GM23248 (cell line): ENCODE measurements around the gene CRISP3.

ENCODE experiments used
- EZH2 ChIP-seq: fragments of 200-600 bp; sonication (generic); IDR thresholded peaks from 2 replicates; pipeline ENCODE4 v1.6.1; 2018; ENCODE audit warnings: antibody characterized with exemption, mild to moderate bottlenecking; ENCODE audit not compliant: insufficient read depth, poor library complexity, severe bottlenecking
- EZH2phosphoT487 ChIP-seq: fragments of 200-600 bp; sonication (generic); IDR thresholded peaks from 2 replicates; pipeline ENCODE4 v1.6.1; 2018; ENCODE audit warnings: antibody characterized with exemption, moderate library complexity, mild to moderate bottlenecking, low read depth; ENCODE audit not compliant: insufficient read depth

GRCh38 chr6:49766762-49767161 lies 22.6 kb upstream of the CRISP3 start:
- no peak for TF ChIP-seq EZH2phosphoT487
- no peak for TF ChIP-seq EZH2
